HepG2 (cell line): ENCODE measurements around the gene ZFR2. TPM values are rescaled to one million over a fixed set of nuclear protein-coding genes. Genes with fewer than 3 reads are reported as not detected.

Experiments
- ATAC-seq: fragments of 200-7000 bp; cut with Tn5 transposase; 3 replicates; pipeline ENCODE4 v1.9.1; 2020; ENCODE audit warnings: mild to moderate bottlenecking, moderate library complexity
- BruUV-seq: library from RNA; stranded (reverse); fragments of 400-500 nt; replicated peaks from 2 replicates; lab custom pipeline; 2021; lab: Mats Ljungman, UMichigan
- CTCF ChIA-PET: fragments of 300-600 bp; formaldehyde crosslinking; extraction: SDS; loops from one replicate; lab custom pipeline; 2021; ENCODE audit warnings: low total read pairs, inconsistent platforms, low intra/inter-chr PET ratio; lab: Yijun Ruan, JAX
- POLR2A ChIA-PET: fragments of 350-600 bp; sonication (Branson Sonifier 250); formaldehyde crosslinking; loops from one replicate; lab custom pipeline; 2020; ENCODE audit warnings: antibody characterized with exemption, inconsistent platforms; lab: Yijun Ruan, JAX
- DNase-seq: peaks from one replicate; pipeline ENCODE4 v3.0.0-alpha.2; 2015; ENCODE audit warnings: low spot score
- FAIRE-seq: peaks from 3 replicates; lab custom pipeline; 2011; peaks lifted over from hg19 to GRCh38; lab: Jason Lieb, UNC
- H2AFZ ChIP-seq: one replicate; pipeline ENCODE4 v1.6.1; 2011; ENCODE audit warnings: low read length, inconsistent platforms
- H3K27ac ChIP-seq: fragments of 300-600 bp; 3 replicates; pipeline ENCODE4 v1.8.0; 2011; ENCODE audit warnings: mixed run types, mild to moderate bottlenecking, mixed read lengths, low read length, inconsistent platforms; ENCODE audit not compliant: insufficient read depth; ENCODE audit errors: extremely low read length
- H3K27me3 ChIP-seq, 2 experiments: fragments of 200-600 bp in 1 of 2; 2 replicates in 1 of 2; 3 replicates in 1 of 2; pipeline versions ENCODE4 v1.6.0 to v1.8.0; 2011; ENCODE audit warnings: low read length in 2 of 2, mild to moderate bottlenecking in 2 of 2, moderate library complexity in 2 of 2, inconsistent platforms in 1 of 2; ENCODE audit not compliant: insufficient read depth in 2 of 2, control insufficient read depth in 1 of 2
- H3K36me3 ChIP-seq, 2 experiments: fragments of 200-600 bp in 1 of 2; replicated peaks in 1 of 2; 2 replicates in 1 of 2; 3 replicates in 1 of 2; pipeline versions ENCODE4 v1.5.1 to v1.8.0; 2011; ENCODE audit warnings: low read length in 2 of 2, inconsistent platforms in 1 of 2; ENCODE audit not compliant: insufficient read depth in 2 of 2, control insufficient read depth in 1 of 2
- H3K4me1 ChIP-seq: 2 replicates; pipeline ENCODE4 v1.5.1; 2012; ENCODE audit warnings: low read length, inconsistent platforms; ENCODE audit not compliant: insufficient read depth
- H3K4me2 ChIP-seq: 2 replicates; pipeline ENCODE4 v1.6.0; 2011; ENCODE audit warnings: low read depth, low read length, inconsistent platforms
- H3K4me3 ChIP-seq, 3 experiments: fragments of 200-600 bp in 1 of 3; sonication (generic), shearing (Covaris generic) in 1 of 3; replicated peaks in 1 of 3; 2 replicates each; pipeline ENCODE4 v1.5.1; 2011 to 2016; ENCODE audit warnings: low read length in 3 of 3, inconsistent platforms in 2 of 3, low read depth in 2 of 3, mild to moderate bottlenecking in 2 of 3, control low read depth in 1 of 3, mixed read lengths in 1 of 3; ENCODE audit not compliant: insufficient read depth in 1 of 3
- H3K79me2 ChIP-seq: one replicate; pipeline ENCODE4 v1.6.1; 2011; ENCODE audit warnings: low read length, inconsistent platforms; ENCODE audit not compliant: insufficient read depth
- H3K9ac ChIP-seq: 2 replicates; pipeline ENCODE4 v1.6.0; 2011; ENCODE audit warnings: mild to moderate bottlenecking, low read depth, low read length, inconsistent platforms; ENCODE audit not compliant: insufficient read depth
- H3K9me3 ChIP-seq: 2 replicates; pipeline ENCODE4 v1.5.1; 2012; ENCODE audit warnings: mild to moderate bottlenecking, low read length
- H4K20me1 ChIP-seq: 2 replicates; pipeline ENCODE4 v1.6.0; 2011; ENCODE audit warnings: inconsistent platforms, mild to moderate bottlenecking, low read length, moderate library complexity; ENCODE audit not compliant: insufficient read depth
- DR1 ChIP-seq: sonication (generic); formaldehyde crosslinking; IDR thresholded peaks from 2 replicates; pipeline ENCODE4 v1.8.0; 2021; ENCODE audit warnings: mild to moderate bottlenecking, missing genetic modification reagents, inconsistent platforms
- EED ChIP-seq: sonication (generic); formaldehyde crosslinking; IDR thresholded peaks from 2 replicates; pipeline ENCODE4 v1.5.0; 2020; ENCODE audit warnings: mild to moderate bottlenecking, missing genetic modification reagents
- SMAD3 ChIP-seq: sonication (generic); formaldehyde crosslinking; IDR thresholded peaks from 2 replicates; pipeline ENCODE4 v1.4.0; 2020; ENCODE audit warnings: missing genetic modification reagents
- SNAI1 ChIP-seq: sonication (generic); formaldehyde crosslinking; IDR thresholded peaks from 2 replicates; pipeline ENCODE4 v1.5.0; 2020; ENCODE audit warnings: mild to moderate bottlenecking, missing genetic modification reagents, borderline replicate concordance
- SNAPC4 ChIP-seq: sonication (generic); formaldehyde crosslinking; IDR thresholded peaks from 2 replicates; pipeline ENCODE4 v1.4.0; 2020; ENCODE audit warnings: mild to moderate bottlenecking, missing genetic modification reagents
- SP1 ChIP-seq, 2 experiments: fragments of 450-650 bp in 1 of 2; sonication (generic) in 1 of 2; formaldehyde crosslinking in 1 of 2; IDR thresholded peaks; 2 replicates each; pipeline versions ENCODE4 v1.4.0 to v1.6.1; 2016 to 2020; ENCODE audit warnings: missing genetic modification reagents in 1 of 2
- YEATS4 ChIP-seq: sonication (generic); formaldehyde crosslinking; IDR thresholded peaks from 2 replicates; pipeline ENCODE4 v1.4.0; 2020; ENCODE audit warnings: missing genetic modification reagents, borderline replicate concordance
- ZBTB39 ChIP-seq: sonication (generic); formaldehyde crosslinking; IDR thresholded peaks from 2 replicates; pipeline ENCODE4 v1.5.0; 2020; ENCODE audit warnings: missing genetic modification reagents
- ZNF3 ChIP-seq: IDR thresholded peaks from 2 replicates; pipeline ENCODE4 v1.7.0; 2017; ENCODE audit warnings: inconsistent platforms
- ZNF775 ChIP-seq: sonication (generic); formaldehyde crosslinking; IDR thresholded peaks from 2 replicates; pipeline ENCODE4 v1.4.0; 2020; ENCODE audit warnings: missing genetic modification reagents, mild to moderate bottlenecking, moderate library complexity, borderline replicate concordance
- WGBS: methylation state at CpG from one replicate; pipeline ENCODE4 v1.1.6; 2017; ENCODE audit warnings: low lambda C conversion rate; 5-methylcytosine and 5-hydroxymethylcytosine counted together
- in situ Hi-C: cut with HindIII; loops from 2 replicates; pipeline ENCODE4 v1.10.0; 2017; ENCODE audit warnings: low pct_unique_long_range_greater_than_20kb; ENCODE audit not compliant: extremely low pct_ligation_motif_present
- intact Hi-C: fragments of 100-400 bp; cut with micrococcal nuclease; formaldehyde crosslinking; loops from one replicate; pipeline ENCODE4 v1.10.0; 2022; ENCODE audit not compliant: unreplicated experiment
- polyA plus RNA-seq, 8 experiments: library from polyadenylated mRNA; depleted of rRNA in 3 of 8; stranded (reverse) in 7 of 8; unstranded in 1 of 8; fragments of >200 nt; fragmentation: Illumina TruSeq in 4 of 8; extraction: Trizol in 4 of 8; gene quantifications; 2 replicates each; pipeline versions ENCODE4 v1.2.1 to v1.2.3, GENCODE V29; 2011 to 2016; ENCODE audit warnings: low read depth in 4 of 8, missing spikeins in 1 of 8, mixed read lengths in 1 of 8; ENCODE audit not compliant: insufficient read depth in 1 of 8
- total RNA-seq, 5 experiments: library from RNA; depleted of rRNA; stranded (reverse); fragments of >200 nt; fragmentation: Illumina TruSeq; extraction: Trizol; gene quantifications; 2 replicates each; pipeline ENCODE4 v1.2.3, GENCODE V29; 2016; ENCODE audit warnings: low read depth in 1 of 5

ZFR2 gene
- total and polyA plus RNA-seq, 2 of the 13 experiments (the other 11 are each of a cell fraction or from before 2014, with no cell fraction given): 0.37 to 0.69 TPM

GRCh38 chr19:3831601-3832000 lies 37.2 kb downstream of the ZFR2 start:
- Histone ChIP-seq H3K9ac (no peak overlapping the region), H3K4me2 (no peak overlapping the region)
- TF ChIP-seq SP1 (IDR thresholded peaks at IDR 0.05): no peak
- no peak for TF ChIP-seq SP1 (CRISPR knock-in tag; IDR thresholded peaks at IDR 0.05)
- no peak for TF ChIP-seq SNAPC4 (CRISPR knock-in tag)
- no peak for TF ChIP-seq YEATS4 (CRISPR knock-in tag)
- TF ChIP-seq ZBTB39 (CRISPR knock-in tag): no peak
- TF ChIP-seq SNAI1 (CRISPR knock-in tag): no peak
- TF ChIP-seq SMAD3: no peak
- TF ChIP-seq ZNF3 (CRISPR knock-in tag): no peak
- no peak for TF ChIP-seq DR1
- no peak for TF ChIP-seq EED (CRISPR knock-in tag)
- TF ChIP-seq ZNF775 (CRISPR knock-in tag): no peak
- TF ChIP-seq, all 625 proteins: peak for 0
- H3K4me1 ChIP-seq: no peaks in the 10 kb centered on the region
- H4K20me1 ChIP-seq: no peaks in the 10 kb centered on the region
- BruUV-seq: no TSS peak
- no peak for DNase-seq
- CTCF ChIA-PET: no interaction called here
- POLR2A ChIA-PET: no interaction called here
- H3K9me3 ChIP-seq: no peaks in the 10 kb centered on the region
- H2AFZ ChIP-seq: no peak overlapping the region
- peaks cover 3 to 24% of the 10 kb centered on the region in 2 experiments; a peak in 4 of 5 replicates for H3K27me3 ChIP-seq
- intact Hi-C loops: no loop called here
- no peak overlapping the region for H3K4me3 ChIP-seq
- no peaks in the 10 kb centered on the region for H3K79me2 ChIP-seq
- no peak for FAIRE-seq
- no peaks in the 10 kb centered on the region for H3K36me3 ChIP-seq
- ATAC-seq: no peak
- in situ Hi-C loops: no loop called here
- WGBS: 41% methylated on average over 5 of the region's 19 CpGs
- H3K27ac ChIP-seq: no peak overlapping the region
